GM08714 (cell line): ENCODE measurements around the gene KIRREL3.

Experiments used
- H3K4me3 ChIP-seq: fragments of 200-500 bp; sonication (Bioruptor generic); 2 replicates; pipeline ENCODE4 v1.5.1; 2014; ENCODE audit warnings: mild to moderate bottlenecking, low read length, inconsistent platforms
- ZNF274 ChIP-seq: IDR thresholded peaks from 2 replicates; pipeline ENCODE4 v1.6.1; 2012; ENCODE audit warnings: mild to moderate bottlenecking, low read depth, low read length

Gene KIRREL3

DNA sequence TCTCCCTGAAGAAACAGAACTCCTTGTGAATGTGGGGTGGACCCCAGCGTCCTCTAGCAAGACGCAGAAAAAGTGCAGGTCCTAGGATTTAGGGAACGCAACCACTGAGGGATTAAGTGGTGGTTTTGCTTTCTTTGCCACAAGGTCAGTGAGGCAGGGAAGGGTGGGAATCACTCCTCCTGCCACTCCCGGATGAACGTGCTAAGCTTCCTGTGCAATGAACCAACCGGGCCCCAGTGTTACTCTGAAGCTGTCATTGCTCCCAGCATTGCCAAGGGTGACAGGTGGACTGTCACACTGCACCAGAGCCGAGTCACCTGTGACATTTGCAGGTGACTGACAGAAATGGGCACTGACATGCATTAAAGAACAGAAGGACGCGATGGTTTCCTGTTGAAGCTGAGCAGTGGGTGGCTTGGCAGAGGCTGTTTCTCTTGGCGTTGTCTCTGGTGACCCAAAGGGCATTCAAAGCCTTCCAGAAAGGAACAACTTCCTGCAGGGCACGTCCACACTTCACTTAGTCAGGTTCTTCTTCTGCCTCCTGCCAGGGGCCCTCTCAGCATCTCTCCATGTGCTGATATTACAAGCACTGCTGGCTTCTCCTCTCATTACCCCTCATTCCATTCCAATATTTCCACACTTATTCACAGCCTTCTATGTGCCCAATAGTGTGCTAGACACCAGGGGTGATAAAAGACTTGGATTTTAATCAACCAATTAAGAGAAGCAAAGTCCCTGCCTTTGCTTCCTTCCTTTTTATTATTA is 9.7 kb downstream of the KIRREL3 start:
- no peak overlapping the region for H3K4me3 ChIP-seq
- no peak for TF ChIP-seq ZNF274

DNA sequence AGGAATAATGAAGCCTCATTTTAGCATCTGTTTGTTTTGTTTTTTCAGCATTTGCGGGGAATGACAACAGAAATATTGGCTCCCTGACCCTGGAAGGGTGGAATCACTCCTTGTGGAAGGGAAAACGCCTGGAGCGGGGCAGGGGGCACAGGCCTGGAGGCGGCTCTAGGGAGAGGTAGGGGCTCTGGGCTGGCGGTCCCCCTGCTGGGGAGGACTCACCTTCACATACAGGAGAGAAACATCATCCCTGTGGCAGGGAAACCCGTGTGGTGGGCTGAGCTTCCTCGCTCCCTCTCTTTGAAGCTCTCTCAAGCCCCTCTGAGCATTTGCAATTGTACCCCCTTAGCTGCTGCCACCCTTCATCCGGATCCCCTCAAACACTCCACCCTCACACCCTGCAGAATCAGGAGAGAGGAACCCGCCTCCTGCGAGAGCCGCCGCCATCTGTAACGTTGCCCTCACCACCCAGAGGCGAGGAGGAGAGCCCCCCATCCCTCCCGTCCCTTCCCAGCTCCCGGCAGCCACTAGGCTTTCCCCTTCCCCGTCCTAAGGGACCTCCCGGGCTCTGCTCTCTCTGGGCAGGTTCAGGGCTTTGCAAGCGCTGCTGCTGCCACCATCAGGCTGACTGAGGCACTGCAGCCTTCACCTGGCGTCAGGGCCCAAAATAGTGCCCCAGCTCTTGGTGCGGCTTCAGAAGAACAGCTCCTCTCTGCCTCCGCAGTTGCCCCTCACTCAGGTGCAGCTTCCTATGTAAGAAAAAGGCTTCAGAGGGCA is 10.4 kb downstream of the KIRREL3 start:
- TF ChIP-seq ZNF274 = no peak
- no peak overlapping the region for H3K4me3 ChIP-seq

DNA sequence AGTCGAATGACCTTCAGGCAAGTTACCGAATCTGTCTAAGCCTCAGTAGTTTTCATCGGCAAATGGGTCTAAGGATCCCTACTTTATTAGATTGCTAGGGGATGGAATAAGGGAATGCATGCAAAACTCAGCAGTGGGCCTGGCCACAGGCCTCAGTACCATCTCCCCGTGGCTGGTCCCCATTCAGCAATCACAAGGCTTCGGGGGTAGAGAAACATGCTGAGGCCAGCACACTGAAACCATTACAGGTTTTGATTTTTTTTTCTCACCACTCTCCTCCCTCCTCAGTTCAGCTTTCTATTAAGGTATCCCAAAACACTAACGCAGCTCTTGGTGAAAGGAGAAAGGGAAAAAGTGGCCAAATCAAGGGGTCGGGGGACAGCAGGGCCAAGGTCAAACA is 11.9 kb downstream of the KIRREL3 start:
- H3K4me3 ChIP-seq = no peak overlapping the region
- TF ChIP-seq ZNF274 = no peak

DNA sequence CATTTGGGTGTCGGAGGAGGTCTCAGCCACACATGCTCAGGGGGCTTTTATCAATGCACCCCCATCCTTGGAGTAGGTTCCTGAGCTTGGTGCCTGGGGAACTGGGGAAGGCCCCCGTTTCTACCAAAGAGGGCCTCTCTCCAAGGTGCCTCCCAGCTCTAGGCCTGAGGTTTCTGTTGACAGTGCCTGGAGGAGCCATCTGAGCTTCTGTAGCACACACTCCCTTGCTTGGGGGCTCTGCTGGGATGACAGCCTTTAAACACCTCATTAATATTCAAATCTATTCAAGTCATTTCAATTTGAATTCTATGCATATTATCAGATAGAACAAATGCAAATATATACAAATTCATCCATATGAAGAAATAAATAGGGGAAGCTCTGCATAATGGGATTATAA is 18.9 kb downstream of the KIRREL3 start:
- no peak for TF ChIP-seq ZNF274
- H3K4me3 ChIP-seq = no peak overlapping the region

DNA sequence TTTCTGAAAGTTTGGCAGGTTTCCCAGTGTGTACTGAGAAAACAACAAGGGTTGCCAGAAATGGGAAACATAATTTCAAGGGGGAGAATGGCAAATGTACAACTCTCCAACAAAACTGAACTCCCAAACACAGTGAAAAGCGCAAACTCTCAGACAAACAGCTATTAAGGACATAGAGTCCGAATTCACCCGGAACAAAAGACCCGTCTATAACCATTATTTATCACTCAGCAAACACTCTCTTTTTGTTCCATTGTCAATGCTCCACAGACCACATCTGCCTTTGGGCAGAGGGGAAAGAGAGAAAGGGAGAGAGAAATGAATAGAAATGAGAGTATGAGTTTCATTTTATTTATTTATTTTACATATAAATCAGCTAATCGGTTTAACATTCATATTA is 21.7 kb downstream of the KIRREL3 start:
- H3K4me3 ChIP-seq = no peak overlapping the region
- TF ChIP-seq ZNF274 = no peak

DNA sequence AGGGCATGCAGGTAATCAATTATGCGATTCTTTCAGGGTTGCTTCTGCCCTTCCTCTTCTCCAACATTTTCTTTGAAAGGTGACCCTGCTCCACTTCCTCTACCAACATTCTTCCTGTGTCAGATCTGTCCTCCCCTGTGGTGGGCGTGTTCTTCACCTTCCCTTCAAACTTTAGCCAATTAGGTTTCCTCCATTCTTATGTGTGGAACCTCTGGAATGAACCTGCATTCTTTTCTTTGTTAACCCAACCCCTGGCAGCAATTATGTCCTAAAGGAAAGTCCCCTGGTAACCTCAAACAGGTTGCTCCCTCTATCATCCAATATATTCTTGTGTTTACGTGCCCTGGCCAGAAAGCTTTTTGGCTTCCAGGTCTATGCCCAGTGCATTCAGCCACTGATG is 22.4 kb downstream of the KIRREL3 start:
- TF ChIP-seq ZNF274 = no peak
- H3K4me3 ChIP-seq = no peak overlapping the region

DNA sequence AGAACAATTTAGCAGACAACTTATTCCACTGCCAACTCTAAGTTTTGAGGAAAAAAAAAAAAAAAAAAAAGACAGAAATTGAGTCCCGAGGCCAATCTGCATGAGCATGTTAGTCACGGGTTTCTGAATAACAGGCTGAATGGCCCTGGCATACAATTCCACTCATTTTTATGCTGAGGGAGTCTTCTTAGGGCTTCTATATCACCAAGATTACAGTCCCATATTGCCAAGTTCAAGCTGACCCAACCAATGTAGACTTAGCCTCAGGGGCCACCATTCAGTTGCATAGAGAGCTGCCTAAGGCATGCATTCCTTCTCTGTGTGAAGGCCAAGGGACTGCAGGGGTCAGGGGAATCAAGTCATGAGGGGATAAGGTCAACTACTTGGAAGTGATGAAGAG is 27.5 kb downstream of the KIRREL3 start:
- no peak for TF ChIP-seq ZNF274
- no peak overlapping the region for H3K4me3 ChIP-seq

DNA sequence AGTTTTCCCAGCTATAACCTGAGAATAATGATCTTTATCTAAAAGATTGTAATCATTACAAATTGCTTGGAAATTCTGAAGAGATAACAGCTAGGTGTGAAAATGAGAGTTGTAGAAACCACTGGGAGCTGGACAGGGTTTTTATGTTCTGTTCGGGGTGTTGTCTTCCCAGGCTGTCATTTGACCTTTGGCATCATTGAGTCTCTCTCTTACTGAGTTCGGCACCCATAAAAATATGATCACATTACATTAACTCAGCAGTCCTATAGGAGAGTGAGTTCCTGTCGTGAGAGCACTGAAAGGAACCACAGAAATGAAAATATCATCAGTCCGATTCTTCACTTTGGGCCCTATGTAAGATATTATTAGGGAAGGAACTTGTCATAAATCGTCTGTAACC is 29.3 kb downstream of the KIRREL3 start:
- no peak for TF ChIP-seq ZNF274
- no peak overlapping the region for H3K4me3 ChIP-seq

DNA sequence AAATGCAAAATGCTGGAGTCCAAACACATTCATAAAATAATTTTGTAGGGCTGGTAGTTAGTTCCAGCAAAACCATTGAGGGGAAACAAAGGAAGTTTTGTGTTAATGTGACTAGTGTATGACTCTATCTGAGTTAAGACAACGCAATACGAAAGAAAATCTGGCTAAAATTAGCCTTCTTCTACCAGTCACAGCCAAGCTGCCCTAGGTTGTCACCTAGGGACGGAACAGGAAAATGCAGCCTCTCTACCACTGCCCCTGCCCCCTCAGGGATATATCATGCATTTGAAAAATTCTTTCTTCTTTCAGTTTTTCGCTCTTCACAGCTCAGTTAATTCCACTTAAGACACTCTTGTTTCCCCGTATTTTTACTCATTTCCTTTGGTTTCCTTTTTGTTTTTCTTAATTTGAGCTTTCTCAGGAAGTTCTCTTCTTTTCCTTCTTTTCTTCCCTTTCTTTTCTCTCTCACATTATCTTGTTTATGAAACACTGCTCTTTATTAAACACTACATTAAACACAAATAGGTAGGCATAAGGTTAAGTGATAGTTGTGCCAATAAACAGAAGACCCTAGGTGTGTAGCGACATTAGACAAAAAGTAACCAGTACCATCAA is 30.6 kb downstream of the KIRREL3 start:
- H3K4me3 ChIP-seq = no peak overlapping the region
- TF ChIP-seq ZNF274 = no peak

DNA sequence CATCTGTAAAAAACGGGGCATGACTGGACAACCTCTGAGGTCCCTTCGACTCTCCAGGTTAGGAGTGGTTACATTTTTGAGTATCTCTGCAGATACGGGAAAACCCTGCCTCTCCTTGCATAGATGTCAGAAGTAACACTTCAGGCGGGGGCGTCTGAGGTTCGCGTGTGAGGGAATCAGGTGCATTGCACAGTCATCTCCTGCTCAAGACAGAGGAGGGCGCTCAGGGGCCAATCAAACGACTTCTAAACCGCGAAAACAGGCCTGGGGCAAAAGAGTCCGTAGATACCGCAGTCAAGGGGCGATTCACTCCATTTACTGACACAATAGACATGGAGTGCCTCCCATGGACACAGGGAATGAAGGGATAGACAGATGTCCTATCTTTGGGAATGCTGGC is 31.7 kb downstream of the KIRREL3 start:
- no peak for TF ChIP-seq ZNF274

DNA sequence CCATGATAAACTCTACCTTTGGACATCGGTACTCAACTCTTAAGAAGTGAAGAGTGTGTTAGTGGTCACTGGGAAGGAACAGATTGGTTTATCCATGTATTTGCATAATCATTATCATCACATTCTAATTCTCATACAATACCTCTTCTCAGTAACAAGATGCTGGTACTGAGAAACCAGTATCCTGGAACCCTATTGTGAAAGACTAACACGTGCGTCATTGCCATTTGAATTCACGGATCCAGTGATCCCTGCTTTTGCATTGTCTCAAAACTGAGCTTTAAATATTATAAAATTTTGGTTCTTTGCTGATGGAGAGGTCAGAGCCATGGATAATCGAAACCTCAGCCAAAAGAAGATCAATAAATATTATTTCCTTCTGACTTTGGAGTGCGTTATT is 35.2 kb downstream of the KIRREL3 start:
- TF ChIP-seq ZNF274 = no peak
- no peak overlapping the region for H3K4me3 ChIP-seq

More for the DNA sequence above, 31.7 kb downstream of the KIRREL3 start:
- no peak overlapping the region for H3K4me3 ChIP-seq

DNA sequence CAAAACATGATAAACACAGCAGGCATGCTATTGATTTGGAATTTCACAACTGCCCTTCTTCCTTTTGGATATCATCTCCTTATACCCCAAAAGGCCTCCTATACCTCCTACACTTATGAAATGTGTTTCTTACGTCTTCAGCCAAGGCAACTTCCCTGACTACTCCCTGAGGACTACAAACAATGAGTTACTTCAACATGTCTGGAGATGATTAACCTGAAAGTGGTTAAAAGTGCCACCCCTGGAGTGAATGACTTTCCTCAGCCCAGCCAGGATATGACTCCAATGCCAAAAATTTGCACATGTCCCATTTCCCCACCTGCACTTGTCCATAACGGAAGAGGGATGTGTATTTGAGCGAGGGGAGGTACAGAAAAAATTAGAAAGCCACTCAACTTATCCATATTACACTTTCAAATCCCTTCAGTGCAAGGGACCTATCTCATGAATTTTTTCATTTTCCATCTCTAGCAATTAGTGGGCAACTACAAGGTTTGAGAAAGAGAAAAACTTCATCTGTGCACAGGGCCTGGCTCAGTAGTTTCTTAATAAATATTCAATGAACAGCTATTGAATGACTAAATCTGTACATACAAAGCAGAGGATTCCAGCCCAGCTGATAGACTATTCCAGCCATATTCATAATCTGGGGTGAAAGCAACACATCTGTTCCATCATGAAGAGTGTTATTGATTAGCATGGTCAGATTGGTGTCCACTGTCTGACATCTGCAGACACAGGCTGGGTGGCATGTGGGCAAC is 36.8 kb downstream of the KIRREL3 start:
- no peak overlapping the region for H3K4me3 ChIP-seq

DNA sequence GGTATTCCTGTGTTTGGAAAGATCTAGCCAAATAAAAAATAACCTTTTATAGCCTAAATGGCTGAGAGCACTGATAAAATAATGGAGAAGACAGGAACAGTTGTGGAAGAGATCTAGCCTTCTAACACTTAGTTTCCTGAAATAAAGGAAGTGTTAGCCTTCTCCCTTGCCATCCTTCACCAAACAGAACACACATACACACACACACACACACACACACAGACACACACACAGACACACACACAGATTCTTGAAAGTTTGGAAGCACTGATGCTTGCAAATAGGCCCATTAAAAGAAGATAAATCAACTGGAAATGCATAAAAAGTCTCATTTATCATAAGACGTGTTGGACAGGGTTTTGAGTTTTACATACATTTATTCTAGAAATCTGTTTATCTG is 37.5 kb downstream of the KIRREL3 start:
- no peak for TF ChIP-seq ZNF274
- H3K4me3 ChIP-seq = no peak overlapping the region

More for the DNA sequence above, 36.8 kb downstream of the KIRREL3 start:
- no peak for TF ChIP-seq ZNF274

DNA sequence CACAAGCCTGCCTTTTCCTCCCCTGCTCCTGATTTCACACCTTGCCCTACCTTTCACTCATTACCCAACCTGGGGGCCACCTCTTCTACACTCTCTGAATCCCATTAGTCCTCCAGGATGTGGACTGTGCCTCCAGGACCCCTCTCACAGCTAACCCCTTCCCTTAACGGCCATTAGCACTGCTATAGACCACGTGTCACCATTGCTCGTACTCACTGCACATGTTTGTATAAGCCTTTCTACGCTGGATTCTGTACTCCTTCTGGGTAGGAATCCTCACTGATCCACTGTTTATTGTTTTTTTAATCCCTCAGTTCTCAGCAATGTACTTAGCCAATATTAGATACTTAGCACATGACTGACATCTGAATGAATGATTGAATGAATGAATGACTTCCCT is 40.9 kb downstream of the KIRREL3 start:
- no peak overlapping the region for H3K4me3 ChIP-seq
- TF ChIP-seq ZNF274 = no peak
